Endodermal cell (in vitro differentiated cells): ENCODE data around the gene C1orf56. TPM values are rescaled to one million over a fixed set of nuclear protein-coding genes. Genes with fewer than 3 reads are reported as not detected.

Source experiments
- DNase-seq: peaks from one replicate; pipeline ENCODE4 v3.0.0-alpha.2; 2017
- H3K27ac ChIP-seq: 2 replicates; pipeline ENCODE4 v1.5.1; 2013; ENCODE audit warnings: mild to moderate bottlenecking, low read depth, low read length, moderate library complexity
- H3K27me3 ChIP-seq: 2 replicates; pipeline ENCODE4 v1.6.1; 2013; ENCODE audit warnings: mild to moderate bottlenecking, low read length, moderate library complexity; ENCODE audit not compliant: insufficient read depth, control insufficient read depth, poor library complexity, severe bottlenecking
- H3K36me3 ChIP-seq: 2 replicates; pipeline ENCODE4 v1.7.0; 2013; ENCODE audit warnings: mild to moderate bottlenecking, low read length, moderate library complexity; ENCODE audit not compliant: control insufficient read depth, insufficient read depth
- H3K4me1 ChIP-seq: one replicate; pipeline ENCODE4 v1.7.0; 2013; ENCODE audit warnings: low read length; ENCODE audit not compliant: control insufficient read depth, insufficient read depth
- H3K4me3 ChIP-seq: 2 replicates; pipeline ENCODE4 v1.5.1; 2013; ENCODE audit warnings: mild to moderate bottlenecking, low read length, moderate library complexity
- H3K9ac ChIP-seq: 2 replicates; pipeline ENCODE4 v1.6.1; 2013; ENCODE audit warnings: mild to moderate bottlenecking, low read length, moderate library complexity; ENCODE audit not compliant: poor library complexity, severe bottlenecking; ENCODE audit errors: extremely low read depth
- H3K9me3 ChIP-seq: 2 replicates; pipeline ENCODE4 v1.6.1; 2013; ENCODE audit warnings: mild to moderate bottlenecking, low read length, moderate library complexity; ENCODE audit not compliant: control insufficient read depth
- H3K27ac Mint-ChIP-seq: 2 replicates; pipeline ENCODE4 v1.8.0; 2020; ENCODE audit warnings: mixed read lengths
- H3K27me3 Mint-ChIP-seq: 2 replicates; pipeline ENCODE4 v1.8.0; 2021; ENCODE audit warnings: mild to moderate bottlenecking, mixed read lengths; ENCODE audit not compliant: insufficient read depth
- H3K36me3 Mint-ChIP-seq: 2 replicates; pipeline ENCODE4 v1.8.0; 2020; ENCODE audit warnings: low read depth, mixed read lengths
- H3K4me1 Mint-ChIP-seq: 2 replicates; pipeline ENCODE4 v1.8.0; 2020; ENCODE audit warnings: mixed read lengths
- H3K4me3 Mint-ChIP-seq: 2 replicates; pipeline ENCODE4 v1.8.0; 2020; ENCODE audit warnings: mild to moderate bottlenecking, moderate library complexity, mixed read lengths
- H3K9me3 Mint-ChIP-seq: 2 replicates; pipeline ENCODE4 v1.8.0; 2020; ENCODE audit warnings: mild to moderate bottlenecking, mixed read lengths
- CTCF ChIP-seq: fragments of 200-600 bp; sonication (generic); conservative IDR thresholded peaks from 2 replicates; pipeline ENCODE4 v1.5.0; 2021; ENCODE audit warnings: antibody characterized with exemption, mild to moderate bottlenecking
- WGBS, 2 experiments: methylation state at CpG; one replicate each; pipeline versions ENCODE4 v1.1.5 to v1.1.7; 2013; ENCODE audit warnings: missing lambda C conversion rate in 2 of 2, mixed read lengths in 1 of 2; ENCODE audit not compliant: insufficient coverage in 1 of 2, insufficient read length in 1 of 2; 5-methylcytosine and 5-hydroxymethylcytosine counted together
- total RNA-seq, 2 donors: library from RNA; stranded (reverse); fragmentation: NEBNext Ultra II Directional in 1 of 2; extraction: Animal tissue kit (Norgen Biotek cat#: 25700) in 1 of 2; gene quantifications; 2 replicates in 1 of 2; 3 replicates in 1 of 2; pipeline ENCODE4 v1.2.1, GENCODE V29; 2021

C1orf56 gene
- total RNA-seq, 2 donors from 2014 or later = 4.7 to 6.6 TPM

DNA sequence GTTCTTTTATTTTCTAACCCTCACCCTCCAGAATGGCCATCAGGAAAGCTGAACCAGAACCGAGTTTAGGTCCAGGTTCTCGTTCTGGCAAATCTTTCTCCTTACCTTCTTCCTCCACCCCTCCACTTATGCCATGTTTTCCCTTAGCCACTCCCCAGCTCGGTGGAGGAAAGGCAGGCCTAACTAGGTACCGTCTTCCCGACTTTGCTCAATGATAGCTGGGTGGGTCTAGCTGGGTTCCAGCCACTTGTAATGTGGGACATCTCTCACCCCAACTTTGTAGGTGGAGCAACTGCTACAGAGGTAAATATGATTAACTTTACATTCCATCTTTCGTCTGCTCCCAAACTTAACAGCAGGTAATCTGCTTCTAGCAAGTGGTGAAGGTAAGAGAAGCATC, 10.5 kb upstream of the C1orf56 start:
- H3K4me1 Mint-ChIP-seq = peaks cover 4% of the 10 kb centered on the region
- WGBS, 2 experiments = 92 to 96% methylated on average over 3 to 6 of the region's 6 CpGs
- H3K27me3 ChIP-seq = no peaks in the 10 kb centered on the region
- H3K27ac Mint-ChIP-seq = no peak overlapping the region
- no peak overlapping the region for H3K4me3 ChIP-seq
- no peaks in the 10 kb centered on the region for H3K27me3 Mint-ChIP-seq
- no peak for TF ChIP-seq CTCF
- H3K36me3 Mint-ChIP-seq = peaks cover 23% of the 10 kb centered on the region
- H3K36me3 ChIP-seq = peaks cover 7% of the 10 kb centered on the region
- H3K9ac ChIP-seq = no peak overlapping the region
- H3K9me3 ChIP-seq = no peaks in the 10 kb centered on the region
- no peak for DNase-seq
- H3K9me3 Mint-ChIP-seq = no peaks in the 10 kb centered on the region
- H3K27ac ChIP-seq = no peak overlapping the region
- no peak overlapping the region for H3K4me3 Mint-ChIP-seq
- no peaks in the 10 kb centered on the region for H3K4me1 ChIP-seq

GRCh38 chr1:151039521-151039920, 8.0 kb upstream of the C1orf56 start:
- H3K27me3 Mint-ChIP-seq = no peaks in the 10 kb centered on the region
- H3K27ac ChIP-seq = no peak overlapping the region
- no peaks in the 10 kb centered on the region for H3K9me3 Mint-ChIP-seq
- no peaks in the 10 kb centered on the region for H3K36me3 ChIP-seq
- no peaks in the 10 kb centered on the region for H3K27me3 ChIP-seq
- H3K4me3 Mint-ChIP-seq = no peak overlapping the region
- no peaks in the 10 kb centered on the region for H3K9me3 ChIP-seq
- H3K4me1 ChIP-seq = no peaks in the 10 kb centered on the region
- no peak overlapping the region for H3K9ac ChIP-seq
- H3K4me1 Mint-ChIP-seq = peaks cover 4% of the 10 kb centered on the region
- no peak for TF ChIP-seq CTCF
- H3K4me3 ChIP-seq = no peak overlapping the region
- peaks cover 8% of the 10 kb centered on the region for H3K36me3 Mint-ChIP-seq
- no peak overlapping the region for H3K27ac Mint-ChIP-seq
- 82 to 92% methylated on average over 1 to 3 of the region's 3 CpGs for WGBS, 2 experiments
- DNase-seq = no peak

- H3K4me1 ChIP-seq = no peaks in the 10 kb centered on the region
- no peaks in the 10 kb centered on the region for H3K9me3 ChIP-seq
- Mint-ChIP-seq H3K9me3 (no peaks in the 10 kb centered on the region), H3K4me3 (no peak overlapping the region), H3K4me1 (peaks cover 23% of the 10 kb centered on the region), H3K27me3 (no peaks in the 10 kb centered on the region), H3K36me3 (no peaks in the 10 kb centered on the region), H3K27ac (no peak overlapping the region)
- H3K27me3 ChIP-seq = no peaks in the 10 kb centered on the region
- 89% methylated on average over 1 of the region's 1 CpG; no CpG with 5 or more reads in 1 of the 2 experiments for WGBS, 2 experiments
- DNase-seq = no peak
- no peak for TF ChIP-seq CTCF
- H3K27ac ChIP-seq = no peak overlapping the region
- H3K4me3 ChIP-seq = no peak overlapping the region
- no peak overlapping the region for H3K9ac ChIP-seq
- no peaks in the 10 kb centered on the region for H3K36me3 ChIP-seq
Observed at GRCh38 chr1:151043163-151043562, 4.4 kb upstream of the C1orf56 start.
